Esophagus squamous epithelium (tissue), 5 donors: ENCODE measurements around the gene TMEM9B. TPM values are rescaled to one million over a fixed set of nuclear protein-coding genes. Genes with fewer than 3 reads are reported as not detected.
"Not testable (repeated sequence)": the region's sequence is repeated elsewhere in the genome, so short reads cannot be mapped to it uniquely, and the experiment has no call there.

Experiments
- DNase-seq: peaks from one replicate; lab custom pipeline; 2025; lab: John Stamatoyannopoulos, UW
- H3K27ac ChIP-seq, 4 donors: fragments of 200-600 bp; sonication (generic); one replicate each; pipeline ENCODE4 v1.5.1; 2016 to 2019; ENCODE audit warnings: mild to moderate bottlenecking in 1 of 4
- H3K27me3 ChIP-seq, 4 donors: fragments of 200-600 bp; sonication (generic); 1 replicate in 3 of 4; 2 replicates in 1 of 4; pipeline versions ENCODE4 v1.5.1 to v1.6.0; 2017 to 2021; ENCODE audit warnings: antibody characterized with exemption in 1 of 4
- H3K36me3 ChIP-seq, 3 donors: fragments of 200-600 bp; sonication (generic); one replicate each; pipeline ENCODE4 v1.5.1; 2016 to 2019
- H3K4me1 ChIP-seq, 3 donors: fragments of 200-600 bp; sonication (generic); one replicate each; pipeline ENCODE4 v1.5.1; 2017 to 2019
- H3K4me3 ChIP-seq, 4 donors: fragments of 200-600 bp; sonication (generic); 1 replicate in 3 of 4; 2 replicates in 1 of 4; pipeline ENCODE4 v1.5.1; 2016 to 2019; ENCODE audit warnings: mild to moderate bottlenecking in 2 of 4, moderate library complexity in 1 of 4
- H3K9me3 ChIP-seq, 3 donors: fragments of 200-600 bp; sonication (generic); one replicate each; pipeline ENCODE4 v1.5.1; 2016 to 2019
- CTCF ChIP-seq, 6 experiments: fragments of 450-650 bp in 4 of 6; fragments of 200-600 bp in 2 of 6; sonication (generic) in 2 of 6; IDR thresholded peaks; one replicate each; pipeline ENCODE4 v1.5.1; 2016 to 2019; ENCODE audit warnings: antibody characterized with exemption in 6 of 6, mild to moderate bottlenecking in 4 of 6, moderate library complexity in 4 of 6
- POLR2A ChIP-seq, 4 donors: fragments of 450-650 bp; IDR thresholded peaks; one replicate each; pipeline ENCODE4 v1.6.1; 2017; ENCODE audit warnings: antibody characterized with exemption in 4 of 4, mild to moderate bottlenecking in 4 of 4, moderate library complexity in 3 of 4
- WGBS, 2 donors: methylation state at CpG; one replicate each; pipeline ENCODE4 v1.1.5; 2018; 5-methylcytosine and 5-hydroxymethylcytosine counted together
- intact Hi-C: fragments of 100-400 bp; cut with DNase I; formaldehyde crosslinking; loops from one replicate; pipeline ENCODE4 v1.15.0; 2022
- total RNA-seq, 4 donors: library from RNA; depleted of rRNA; stranded (reverse); fragments of >200 nt; gene quantifications; one replicate each; pipeline ENCODE4 v1.1.0, GENCODE V29; 2016
- donor health status: DM: yes; HTN: yes; CAD: no.

Gene TMEM9B
- total RNA-seq, 4 donors from 2014 or later: 41.7 to 73.2 (median 57.6) TPM

- WGBS, 2 donors: 69 to 74% methylated on average over 4 of the region's 4 CpGs
- no peak overlapping the region for H3K27ac ChIP-seq
- H3K27me3 ChIP-seq: no peaks in the 10 kb centered on the region
- no peak for TF ChIP-seq POLR2A (IDR thresholded peaks at IDR 0.05)
- no peak for TF ChIP-seq CTCF (IDR thresholded peaks at IDR 0.05)
- intact Hi-C loops: no loop called here
- H3K9me3 ChIP-seq: no peaks in the 10 kb centered on the region
- no peaks in the 10 kb centered on the region for H3K4me1 ChIP-seq
- peaks cover 0 to 60% (median 8%) of the 10 kb centered on the region in 3 donors for H3K36me3 ChIP-seq
- H3K4me3 ChIP-seq: no peak overlapping the region
- DNase-seq: no peak
Observed at GRCh38 chr11:8947230-8947943, 16.9 kb downstream of the TMEM9B start.

GRCh38 chr11:8942518-8943066 lies 21.6 kb downstream of the TMEM9B start, which contains the start of gene ASCL3:
ASCL3 (minus strand) TSS chr11:8943016; CDS start chr11:8938161, 4,855 bp downstream.
- 69 to 81% methylated on average over 5 of the region's 5 CpGs for WGBS, 2 donors
- Histone ChIP-seq H3K27me3 (no peaks in the 10 kb centered on the region), H3K27ac (no peak within 1 kb of the TSS), H3K36me3 (peaks cover 0 to 12% (median 0%) of the 10 kb centered on the region in 3 donors), H3K9me3 (no peaks in the 10 kb centered on the region), H3K4me3 (no peak within 1 kb of the TSS), H3K4me1 (no peaks in the 10 kb centered on the region)
- intact Hi-C loops: no loop called here
- TF ChIP-seq CTCF (IDR thresholded peaks at IDR 0.05) (no peak), POLR2A (IDR thresholded peaks at IDR 0.05) (no peak)
- DNase-seq: no peak

GRCh38 chr11:8941341-8942103 lies 22.7 kb downstream of the TMEM9B start:
- WGBS, 2 donors: 56 to 66% methylated on average over 8 of the region's 8 CpGs
- H3K27me3 ChIP-seq: no peaks in the 10 kb centered on the region
- no peak for DNase-seq

GRCh38 chr11:8937659-8938058 lies 26.6 kb downstream of the TMEM9B start:
- no peak for TF ChIP-seq POLR2A (IDR thresholded peaks at IDR 0.05)
- H3K4me1 ChIP-seq: peaks cover 0 to 21% (median 0%) of the 10 kb centered on the region in 3 donors
- no peak for DNase-seq
- no peak overlapping the region for H3K4me3 ChIP-seq
- no peaks in the 10 kb centered on the region for H3K36me3 ChIP-seq
- no peaks in the 10 kb centered on the region for H3K9me3 ChIP-seq
- intact Hi-C loops: no loop called here
- no peak overlapping the region for H3K27ac ChIP-seq
- H3K27me3 ChIP-seq: no peaks in the 10 kb centered on the region
- 88 to 94% methylated on average over 9 of the region's 14 CpGs for WGBS, 2 donors

More at GRCh38 chr11:8941341-8942103, 22.7 kb downstream of the TMEM9B start:
- H3K27ac ChIP-seq: no peak overlapping the region
- H3K36me3 ChIP-seq: peaks cover 0 to 1% (median 0%) of the 10 kb centered on the region in 3 donors
- no peak overlapping the region for H3K4me3 ChIP-seq
- TF ChIP-seq POLR2A (IDR thresholded peaks at IDR 0.05): no peak
- TF ChIP-seq CTCF (IDR thresholded peaks at IDR 0.05): no peak
- H3K9me3 ChIP-seq: no peaks in the 10 kb centered on the region
- intact Hi-C loops: no loop called here
- peaks cover 0 to 8% (median 0%) of the 10 kb centered on the region in 3 donors for H3K4me1 ChIP-seq

- Histone ChIP-seq H3K27ac (no peak overlapping the region), H3K27me3 (no peaks in the 10 kb centered on the region), H3K4me3 (no peak overlapping the region), H3K36me3 (no peaks in the 10 kb centered on the region), H3K4me1 (peaks cover 0 to 21% (median 0%) of the 10 kb centered on the region in 3 donors), H3K9me3 (no peaks in the 10 kb centered on the region)
- no peak for TF ChIP-seq CTCF (IDR thresholded peaks at IDR 0.05)
- TF ChIP-seq POLR2A (IDR thresholded peaks at IDR 0.05): no peak
- WGBS, 2 donors: 59 to 64% methylated on average over 9 to 10 of the region's 10 CpGs
- intact Hi-C loops: no loop called here
- no peak for DNase-seq
Observed at GRCh38 chr11:8937159-8937558, 27.1 kb downstream of the TMEM9B start.

- H3K9me3 ChIP-seq, H3K36me3 ChIP-seq, DNase-seq, H3K27me3 ChIP-seq, H3K27ac ChIP-seq, intact Hi-C loops, H3K4me3 ChIP-seq: not testable (repeated sequence)
- peaks cover 0 to 21% (median 0%) of the 10 kb centered on the region in 3 donors for H3K4me1 ChIP-seq
- WGBS, 2 donors: 73 to 80% methylated on average over 2 of the region's 2 CpGs
Observed at GRCh38 chr11:8935789-8936188, 28.5 kb downstream of the TMEM9B start.
